Right renal pelvis (tissue), 4 donors: ENCODE measurements around the gene CKLF. TPM values are rescaled to one million over a fixed set of nuclear protein-coding genes. Genes with fewer than 3 reads are reported as not detected.
"Not testable (repeated sequence)": the region's sequence is repeated elsewhere in the genome, so short reads cannot be mapped to it uniquely, and the experiment has no call there.

Experiments used
- DNase-seq, 4 donors: peaks; one replicate each; pipeline ENCODE4 v3.0.0-alpha.2; 2013; ENCODE audit warnings: low read depth in 4 of 4, low spot score in 3 of 4, missing footprints in 1 of 4
- polyA plus RNA-seq, 4 donors: library from polyadenylated mRNA; unstranded; fragments of 120-200 nt; gene quantifications; one replicate each; pipeline ENCODE4 v1.2.1, GENCODE V29; 2013; ENCODE audit not compliant: insufficient read length in 4 of 4

The CKLF gene, protein sequence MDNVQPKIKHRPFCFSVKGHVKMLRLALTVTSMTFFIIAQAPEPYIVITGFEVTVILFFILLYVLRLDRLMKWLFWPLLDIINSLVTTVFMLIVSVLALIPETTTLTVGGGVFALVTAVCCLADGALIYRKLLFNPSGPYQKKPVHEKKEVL
- 10 to 100 TPM; 34.2 to 42.5 (median 35.8) TPM for polyA plus RNA-seq

GRCh38 chr16:66552286-66553177 is at the start of gene CKLF:
CKLF (plus strand) TSS chr16:66552576; CDS start chr16:66552716, 140 bp downstream.
- peak; percentile 82 to 94 (median 86) for DNase-seq

- no peak for DNase-seq
Observed at GRCh38 chr16:66503030-66503429, 49.3 kb upstream of the CKLF start.

GRCh38 chr16:66503612-66504011 is 48.8 kb upstream of the CKLF start:
- DNase-seq = no peak

GRCh38 chr16:66507731-66508239 is 44.6 kb upstream of the CKLF start:
- DNase-seq = no peak

- DNase-seq = no peak
Observed at GRCh38 chr16:66508248-66508913, 44.0 kb upstream of the CKLF start.

GRCh38 chr16:66508914-66509496 is 43.4 kb upstream of the CKLF start:
- no peak for DNase-seq

GRCh38 chr16:66509576-66509975 is 42.8 kb upstream of the CKLF start:
- no peak for DNase-seq

GRCh38 chr16:66510298-66510697 is 42.1 kb upstream of the CKLF start:
- no peak for DNase-seq

DNA sequence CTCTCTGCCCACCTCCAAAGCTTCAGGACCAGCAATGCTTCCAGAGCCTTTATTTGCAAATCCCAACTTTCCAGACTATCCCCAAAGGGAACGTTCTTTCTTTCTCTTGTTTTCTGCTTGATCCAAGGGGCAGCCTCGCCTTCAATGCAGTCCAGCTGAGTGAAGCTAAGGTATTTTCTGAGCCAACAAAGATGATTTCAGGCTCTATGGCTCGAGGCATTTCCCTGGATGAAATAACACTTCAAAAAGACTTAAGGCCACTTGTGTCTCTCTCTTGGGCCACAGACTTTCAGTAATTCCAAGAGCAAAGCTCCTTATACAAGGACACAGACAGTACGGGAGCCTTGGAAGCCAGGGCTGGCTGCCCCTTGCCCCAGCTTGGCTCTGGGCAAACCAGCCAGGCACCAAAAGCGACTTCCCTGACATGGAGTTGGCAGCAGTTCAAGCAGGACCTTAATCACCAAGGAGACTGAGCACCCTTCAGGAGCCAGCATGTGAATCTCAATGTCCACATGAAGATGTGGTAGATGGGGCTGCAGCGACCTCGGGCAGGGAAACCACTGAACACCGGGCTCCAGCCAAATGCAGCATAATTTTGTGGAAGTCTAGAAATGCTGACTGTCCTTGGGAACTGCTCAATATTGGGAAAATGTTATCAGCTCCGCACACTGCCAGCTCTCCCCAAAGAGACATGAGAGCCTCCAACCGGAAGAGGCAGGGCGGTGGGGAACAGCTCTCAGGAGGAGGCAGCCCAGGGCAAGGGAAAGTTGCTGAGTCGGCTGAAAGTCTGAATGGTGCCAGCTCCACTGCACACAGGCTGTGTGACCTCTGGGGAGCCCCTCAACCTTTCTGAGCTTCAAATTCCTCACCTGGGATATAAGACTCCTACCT is 41.4 kb upstream of the CKLF start:
- DNase-seq = no peak

DNA sequence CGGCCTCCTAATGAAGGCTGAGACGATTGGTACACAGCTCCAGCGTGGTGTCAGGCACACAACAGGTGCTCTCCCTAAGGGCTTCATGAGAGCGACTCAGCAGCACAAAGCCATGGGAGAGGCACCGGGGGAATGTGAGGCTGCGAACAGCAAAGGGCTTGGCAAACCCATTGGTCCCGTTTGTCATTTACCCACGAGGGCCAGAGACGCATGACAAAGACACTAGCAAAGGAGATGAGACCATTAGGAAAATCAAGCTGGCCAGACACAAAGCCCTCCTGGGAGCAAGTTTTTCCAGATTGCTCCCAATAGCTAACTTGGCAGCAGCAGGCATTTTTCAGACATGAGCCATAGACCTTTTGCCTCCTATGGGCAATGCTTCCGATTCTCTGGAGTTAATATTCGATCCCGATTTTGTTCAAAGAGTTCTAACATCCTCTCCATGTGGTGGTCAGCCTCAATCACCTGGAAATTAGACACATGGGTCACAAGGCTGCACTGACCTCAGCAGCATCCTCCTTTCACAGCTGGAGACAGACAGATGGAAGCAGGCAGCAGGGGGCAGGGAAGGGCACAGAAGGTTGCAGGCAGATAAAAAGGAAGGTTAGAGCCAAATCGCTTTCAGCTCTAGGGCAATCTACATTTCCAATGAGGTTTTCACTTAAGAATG is 40.6 kb upstream of the CKLF start:
- no peak for DNase-seq

GRCh38 chr16:66512272-66513110 is 39.9 kb upstream of the CKLF start:
- DNase-seq = no peak

GRCh38 chr16:66513111-66513723 is 39.2 kb upstream of the CKLF start:
- DNase-seq = no peak

- not testable (repeated sequence) for DNase-seq
Observed at GRCh38 chr16:66514391-66514790, 38.0 kb upstream of the CKLF start.

GRCh38 chr16:66514980-66515595 is 37.3 kb upstream of the CKLF start:
- DNase-seq = not testable (repeated sequence)

DNA sequence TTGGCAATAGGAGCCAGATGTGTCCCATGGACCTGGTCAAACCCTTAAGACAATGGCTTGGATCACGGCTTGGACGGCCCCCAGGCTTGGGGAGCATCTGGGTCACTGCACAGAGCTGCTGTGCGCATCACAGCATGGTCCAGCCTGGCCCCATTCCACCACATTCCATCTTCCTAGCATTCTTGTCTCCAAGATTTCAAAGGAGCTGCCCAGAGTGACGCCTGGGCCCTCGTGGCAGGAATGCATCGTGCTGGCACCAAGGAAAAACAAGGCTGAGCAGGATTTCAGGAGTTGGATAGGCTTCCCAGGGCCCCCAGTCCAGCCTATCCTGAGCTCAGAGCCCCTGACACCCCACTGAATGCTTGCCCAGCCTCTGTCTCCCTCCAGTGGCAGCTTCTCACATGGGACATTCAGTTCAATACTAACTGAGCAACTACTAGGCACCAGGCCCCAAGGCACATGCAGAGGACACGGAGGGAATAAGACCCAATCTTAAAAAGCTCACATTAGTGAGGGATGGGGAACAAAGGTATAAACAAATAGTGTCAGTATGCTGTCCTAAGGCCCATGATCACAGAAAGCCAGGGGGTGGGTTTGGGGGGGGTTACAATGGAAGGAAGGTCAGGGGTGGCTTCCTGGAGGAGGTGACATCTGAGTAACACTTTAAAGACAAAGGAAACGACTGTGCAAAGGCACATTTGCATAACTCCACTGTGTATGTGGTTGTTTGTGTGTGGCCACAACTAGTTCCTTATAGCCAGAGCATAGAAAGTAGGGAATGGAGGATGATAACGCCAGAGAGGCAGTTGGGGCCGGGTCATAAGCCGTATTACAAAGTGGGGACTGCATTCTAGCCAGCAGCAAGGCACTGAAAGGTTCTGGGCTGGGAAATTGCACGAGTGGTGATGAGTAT is 36.5 kb upstream of the CKLF start:
- no peak for DNase-seq

- no peak for DNase-seq
Observed at GRCh38 chr16:66516509-66516807, 35.9 kb upstream of the CKLF start.
